ENCODE measurements around the gene SLC25A1.

DNA sequence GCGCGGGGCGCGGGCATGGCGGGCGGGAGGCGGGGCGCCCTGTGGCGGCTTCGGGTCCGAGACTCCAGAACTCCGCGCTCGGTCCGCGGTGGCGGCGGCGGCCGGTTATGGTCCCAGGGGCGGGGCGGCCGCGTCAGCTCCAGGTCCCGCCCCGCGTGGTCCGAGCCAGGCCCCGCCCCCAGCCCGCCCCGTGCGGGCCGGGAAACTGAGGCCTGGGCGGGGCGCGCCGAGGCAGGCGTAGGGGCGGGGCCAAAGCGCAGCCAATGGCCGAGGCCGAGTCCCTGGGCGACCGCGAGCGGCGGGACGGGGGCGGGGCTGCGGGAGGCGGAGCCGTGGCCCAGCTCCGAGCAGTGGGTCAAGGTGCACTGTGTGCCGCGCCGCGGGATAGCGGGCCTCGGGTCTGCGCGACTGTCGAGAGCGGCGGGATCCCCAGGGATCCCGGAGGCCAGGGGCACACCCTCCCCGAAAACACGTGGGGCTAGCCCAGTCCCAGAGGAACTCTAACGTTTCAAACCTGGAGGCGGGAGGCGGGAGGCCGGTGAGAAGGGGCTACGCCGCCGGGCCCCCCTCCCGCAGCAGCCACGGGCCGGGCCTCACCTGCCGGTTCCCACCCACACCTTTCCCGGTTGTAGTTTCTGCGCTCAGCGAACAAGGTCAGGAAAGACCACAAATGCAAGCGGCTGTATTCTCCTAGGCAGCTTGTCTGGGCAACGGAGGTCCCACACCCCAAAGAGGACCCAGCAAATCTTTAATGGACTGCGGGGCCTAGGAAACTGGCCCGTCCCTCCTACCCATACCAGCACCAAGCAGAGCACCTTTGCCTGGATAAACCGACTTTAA, at the start of gene SLC25A1:
- TF ChIP-seq POLR2A (IDR thresholded peaks at IDR 0.05; ENCODE audit: low read length) = peak; percentile 43
- no peak for TF ChIP-seq GATA1 (IDR thresholded peaks at IDR 0.05; ENCODE audit: low read depth, low read length)

All from erythroblast (primary cell).